Measurements from ENCODE around the gene DPYD. TPM values are rescaled to one million over a fixed set of nuclear protein-coding genes. Genes with fewer than 3 reads are reported as not detected.

DPYD gene
- total and polyA plus RNA-seq, 2 donors from 2014 or later, result 4.9 to 41.6 TPM

DNA sequence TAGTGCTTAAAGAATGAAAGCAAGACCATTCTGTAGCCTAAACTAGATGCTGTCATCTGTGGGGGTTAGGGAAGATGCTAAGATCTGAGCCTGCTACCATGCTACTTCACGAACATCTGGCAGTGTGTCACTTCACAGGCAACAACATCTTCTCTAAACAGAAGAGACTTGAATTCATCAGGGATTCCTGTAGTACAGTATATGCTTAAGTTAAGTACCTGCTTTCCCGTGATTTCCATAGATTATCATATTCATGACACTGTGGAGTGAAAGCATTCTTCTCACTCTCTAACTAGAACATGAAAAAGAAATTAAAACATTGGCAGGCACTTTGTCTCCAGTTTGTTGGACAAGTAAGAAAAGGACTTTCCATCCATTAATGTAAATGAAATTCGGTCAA is 808.4 kb downstream of the DPYD start:
- no peak for FAIRE-seq
- intact Hi-C loops (cut with DNase I), result no loop called here
- TF ChIP-seq, protein P1, sequence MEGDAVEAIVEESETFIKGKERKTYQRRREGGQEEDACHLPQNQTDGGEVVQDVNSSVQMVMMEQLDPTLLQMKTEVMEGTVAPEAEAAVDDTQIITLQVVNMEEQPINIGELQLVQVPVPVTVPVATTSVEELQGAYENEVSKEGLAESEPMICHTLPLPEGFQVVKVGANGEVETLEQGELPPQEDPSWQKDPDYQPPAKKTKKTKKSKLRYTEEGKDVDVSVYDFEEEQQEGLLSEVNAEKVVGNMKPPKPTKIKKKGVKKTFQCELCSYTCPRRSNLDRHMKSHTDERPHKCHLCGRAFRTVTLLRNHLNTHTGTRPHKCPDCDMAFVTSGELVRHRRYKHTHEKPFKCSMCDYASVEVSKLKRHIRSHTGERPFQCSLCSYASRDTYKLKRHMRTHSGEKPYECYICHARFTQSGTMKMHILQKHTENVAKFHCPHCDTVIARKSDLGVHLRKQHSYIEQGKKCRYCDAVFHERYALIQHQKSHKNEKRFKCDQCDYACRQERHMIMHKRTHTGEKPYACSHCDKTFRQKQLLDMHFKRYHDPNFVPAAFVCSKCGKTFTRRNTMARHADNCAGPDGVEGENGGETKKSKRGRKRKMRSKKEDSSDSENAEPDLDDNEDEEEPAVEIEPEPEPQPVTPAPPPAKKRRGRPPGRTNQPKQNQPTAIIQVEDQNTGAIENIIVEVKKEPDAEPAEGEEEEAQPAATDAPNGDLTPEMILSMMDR (IDR thresholded peaks at IDR 0.05; ENCODE audit: borderline replicate concordance, extremely low read depth, insufficient read depth), result no peak

DNA sequence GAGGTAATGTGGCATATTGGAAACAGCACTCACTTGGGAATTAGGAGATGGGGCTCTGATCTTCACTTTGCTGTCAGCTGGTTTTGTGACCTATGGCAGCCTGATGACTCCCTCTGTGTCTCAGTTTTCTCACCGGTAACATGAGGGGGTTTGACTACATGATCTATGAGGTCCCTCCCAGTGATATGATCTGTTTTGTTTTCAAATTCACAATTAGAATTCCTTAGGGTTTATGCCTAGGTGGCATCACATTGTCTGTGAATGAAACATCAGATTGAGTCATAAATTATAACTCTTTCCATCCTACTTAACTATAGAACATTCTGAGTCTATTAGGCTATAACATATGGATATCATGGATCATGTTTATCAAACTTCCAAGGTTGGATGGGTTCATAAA is 812.7 kb downstream of the DPYD start:
- Histone ChIP-seq H3K4me3 (ENCODE audit: low read length in 3 of 3) (no peak overlapping the region), H3K27me3 (ENCODE audit: control insufficient read depth, insufficient read depth, low read length) (no peaks in the 10 kb centered on the region), H3K9me3 (ENCODE audit: control insufficient read depth in 2 of 3, insufficient read depth in 1 of 3, low read length in 3 of 3) (no peaks in the 10 kb centered on the region), H3K4me1 (ENCODE audit: control insufficient read depth in 2 of 3, insufficient read depth in 2 of 3, low read depth in 1 of 3, low read length in 3 of 3) (no peaks in the 10 kb centered on the region), H3K9ac (ENCODE audit: low read length in 3 of 3) (no peak overlapping the region), H3K27ac (ENCODE audit: low read depth in 2 of 2, low read length in 2 of 2) (no peak overlapping the region), H3K36me3 (ENCODE audit: control insufficient read depth in 2 of 3, insufficient read depth in 3 of 3, low read length in 3 of 3) (no peaks in the 10 kb centered on the region)
- DNase-seq (no peak), FAIRE-seq (no peak)
- TF ChIP-seq, protein P1 (IDR thresholded peaks at IDR 0.05; ENCODE audit: borderline replicate concordance, extremely low read depth, insufficient read depth), result no peak
- intact Hi-C loops (cut with DNase I), result no loop called here

More for the DNA sequence above, 808.4 kb downstream of the DPYD start:
- no peaks in the 10 kb centered on the region for H3K36me3 ChIP-seq (ENCODE audit: control insufficient read depth in 2 of 3, insufficient read depth in 3 of 3, low read length in 3 of 3)
- DNase-seq, result no peak
- no peaks in the 10 kb centered on the region for H3K4me1 ChIP-seq (ENCODE audit: control insufficient read depth in 2 of 3, insufficient read depth in 2 of 3, low read depth in 1 of 3, low read length in 3 of 3)
- H3K27ac ChIP-seq (ENCODE audit: low read depth in 2 of 2, low read length in 2 of 2), result no peak overlapping the region
- no peaks in the 10 kb centered on the region for H3K27me3 ChIP-seq (ENCODE audit: control insufficient read depth, insufficient read depth, low read length)
- H3K9ac ChIP-seq (ENCODE audit: low read length in 3 of 3), result no peak overlapping the region
- H3K9me3 ChIP-seq (ENCODE audit: control insufficient read depth in 2 of 3, insufficient read depth in 1 of 3, low read length in 3 of 3), result no peaks in the 10 kb centered on the region
- H3K4me3 ChIP-seq (ENCODE audit: low read length in 3 of 3), result no peak overlapping the region

DNA sequence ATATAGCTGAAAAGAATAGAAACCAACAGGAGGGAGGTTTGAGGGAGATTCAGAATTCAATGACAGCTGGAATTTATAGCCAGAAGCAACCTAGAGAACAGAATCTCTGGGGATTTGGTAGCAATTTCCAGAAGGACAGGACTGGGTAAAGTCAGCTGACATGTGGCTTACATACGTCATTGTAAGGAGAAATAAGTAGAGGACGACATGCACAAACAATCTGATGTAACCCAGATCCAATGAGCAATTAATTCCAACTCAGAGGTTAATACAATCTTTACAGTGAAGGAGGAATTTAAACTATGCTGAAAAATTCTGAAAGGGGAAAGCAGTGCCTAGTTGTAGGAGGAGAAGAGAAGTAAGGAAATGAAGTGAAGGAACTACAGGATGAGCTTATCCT is 815.3 kb downstream of the DPYD start:
- FAIRE-seq, result no peak
- Histone ChIP-seq H3K9ac (ENCODE audit: low read length in 3 of 3) (no peak overlapping the region), H3K36me3 (ENCODE audit: control insufficient read depth in 2 of 3, insufficient read depth in 3 of 3, low read length in 3 of 3) (no peaks in the 10 kb centered on the region), H3K27ac (ENCODE audit: low read depth in 2 of 2, low read length in 2 of 2) (no peak overlapping the region), H3K4me3 (ENCODE audit: low read length in 3 of 3) (no peak overlapping the region), H3K27me3 (ENCODE audit: control insufficient read depth, insufficient read depth, low read length) (no peaks in the 10 kb centered on the region), H3K4me1 (ENCODE audit: control insufficient read depth in 2 of 3, insufficient read depth in 2 of 3, low read depth in 1 of 3, low read length in 3 of 3) (no peaks in the 10 kb centered on the region), H3K9me3 (ENCODE audit: control insufficient read depth in 2 of 3, insufficient read depth in 1 of 3, low read length in 3 of 3) (no peaks in the 10 kb centered on the region)
- TF ChIP-seq, protein P1 (IDR thresholded peaks at IDR 0.05; ENCODE audit: borderline replicate concordance, extremely low read depth, insufficient read depth), result no peak
- intact Hi-C loops (cut with DNase I), result no loop called here
- DNase-seq, result no peak

DNA sequence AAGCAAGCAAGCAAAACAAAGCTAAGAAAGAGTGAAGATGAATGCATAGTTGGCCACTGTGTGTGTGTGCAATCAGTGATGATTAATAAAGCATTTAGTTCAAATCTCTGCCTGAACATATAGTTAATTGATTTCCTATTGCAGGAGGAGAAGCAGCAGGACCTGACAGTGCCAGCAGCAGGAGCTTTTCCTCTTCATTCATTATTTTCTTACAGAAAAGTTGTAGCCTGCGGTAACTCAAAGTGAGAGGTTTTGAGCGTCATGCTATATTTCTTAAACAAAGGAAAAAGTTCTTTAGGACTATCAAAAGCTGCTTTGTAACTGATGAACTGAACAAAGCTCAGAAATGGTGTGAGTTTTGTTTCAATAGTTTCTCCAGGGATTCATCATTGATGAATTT is 819.3 kb downstream of the DPYD start:
- TF ChIP-seq, protein P1 (IDR thresholded peaks at IDR 0.05; ENCODE audit: borderline replicate concordance, extremely low read depth, insufficient read depth), result no peak
- no peaks in the 10 kb centered on the region for H3K27me3 ChIP-seq (ENCODE audit: control insufficient read depth, insufficient read depth, low read length)
- H3K4me3 ChIP-seq (ENCODE audit: low read length in 3 of 3), result no peak overlapping the region
- H3K9me3 ChIP-seq (ENCODE audit: control insufficient read depth in 2 of 3, insufficient read depth in 1 of 3, low read length in 3 of 3), result no peaks in the 10 kb centered on the region
- H3K27ac ChIP-seq (ENCODE audit: low read depth in 2 of 2, low read length in 2 of 2), result no peak overlapping the region
- DNase-seq, result no peak
- H3K36me3 ChIP-seq (ENCODE audit: control insufficient read depth in 2 of 3, insufficient read depth in 3 of 3, low read length in 3 of 3), result peaks cover 0 to 5% (median 0%) of the 10 kb centered on the region in 3 donors
- intact Hi-C loops (cut with DNase I), result no loop called here
- no peak for FAIRE-seq
- H3K9ac ChIP-seq (ENCODE audit: low read length in 3 of 3), result no peak overlapping the region
- H3K4me1 ChIP-seq (ENCODE audit: control insufficient read depth in 2 of 3, insufficient read depth in 2 of 3, low read depth in 1 of 3, low read length in 3 of 3), result no peaks in the 10 kb centered on the region

All from kidney (tissue), 14 donors.